ENCODE results near the gene MALT1. TPM values are rescaled to one million over a fixed set of nuclear protein-coding genes. Genes with fewer than 3 reads are reported as not detected.

The MALT1 gene
- total and polyA plus RNA-seq, 7 donors: 5.3 to 22.4 (median 17.1) TPM

DNA sequence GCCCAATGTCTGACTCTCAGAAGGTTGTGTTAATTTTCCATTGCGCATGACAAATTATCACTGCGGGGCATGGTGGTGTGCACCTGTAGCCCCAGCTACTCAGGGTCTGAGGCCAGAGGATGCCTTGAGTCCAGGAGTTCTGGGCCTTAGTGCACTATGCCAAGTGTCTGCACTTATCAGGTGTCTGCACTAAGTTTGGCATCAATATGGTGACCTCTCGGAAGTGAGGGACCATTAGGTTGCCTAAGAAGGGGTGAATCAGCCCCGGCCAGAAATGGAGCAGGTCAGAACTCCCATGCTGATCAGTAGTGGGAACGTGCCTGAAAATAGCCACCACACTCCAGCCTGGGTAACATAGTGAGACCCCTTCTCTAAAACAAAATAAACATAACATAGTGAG is 131.7 kb downstream of the MALT1 start:
- Histone ChIP-seq H3K4me1 (no peaks in the 10 kb centered on the region), H3K36me3 (no peaks in the 10 kb centered on the region), H3K27me3 (no peaks in the 10 kb centered on the region), H3K27ac (no peak overlapping the region), H3K9me3 (no peaks in the 10 kb centered on the region), H3K4me3 (no peak overlapping the region)
- 77 to 90% methylated on average over 5 of the region's 5 CpGs for WGBS, 2 donors
- no peak for DNase-seq
- intact Hi-C loops (cut with DNase I): no loop called here
- TF ChIP-seq POLR2A (IDR thresholded peaks at IDR 0.05) (no peak), EP300 (IDR thresholded peaks at IDR 0.05) (no peak), POLR2AphosphoS5 (IDR thresholded peaks at IDR 0.05) (no peak)
- TF ChIP-seq, protein P1, sequence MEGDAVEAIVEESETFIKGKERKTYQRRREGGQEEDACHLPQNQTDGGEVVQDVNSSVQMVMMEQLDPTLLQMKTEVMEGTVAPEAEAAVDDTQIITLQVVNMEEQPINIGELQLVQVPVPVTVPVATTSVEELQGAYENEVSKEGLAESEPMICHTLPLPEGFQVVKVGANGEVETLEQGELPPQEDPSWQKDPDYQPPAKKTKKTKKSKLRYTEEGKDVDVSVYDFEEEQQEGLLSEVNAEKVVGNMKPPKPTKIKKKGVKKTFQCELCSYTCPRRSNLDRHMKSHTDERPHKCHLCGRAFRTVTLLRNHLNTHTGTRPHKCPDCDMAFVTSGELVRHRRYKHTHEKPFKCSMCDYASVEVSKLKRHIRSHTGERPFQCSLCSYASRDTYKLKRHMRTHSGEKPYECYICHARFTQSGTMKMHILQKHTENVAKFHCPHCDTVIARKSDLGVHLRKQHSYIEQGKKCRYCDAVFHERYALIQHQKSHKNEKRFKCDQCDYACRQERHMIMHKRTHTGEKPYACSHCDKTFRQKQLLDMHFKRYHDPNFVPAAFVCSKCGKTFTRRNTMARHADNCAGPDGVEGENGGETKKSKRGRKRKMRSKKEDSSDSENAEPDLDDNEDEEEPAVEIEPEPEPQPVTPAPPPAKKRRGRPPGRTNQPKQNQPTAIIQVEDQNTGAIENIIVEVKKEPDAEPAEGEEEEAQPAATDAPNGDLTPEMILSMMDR (IDR thresholded peaks at IDR 0.05): no peak

DNA sequence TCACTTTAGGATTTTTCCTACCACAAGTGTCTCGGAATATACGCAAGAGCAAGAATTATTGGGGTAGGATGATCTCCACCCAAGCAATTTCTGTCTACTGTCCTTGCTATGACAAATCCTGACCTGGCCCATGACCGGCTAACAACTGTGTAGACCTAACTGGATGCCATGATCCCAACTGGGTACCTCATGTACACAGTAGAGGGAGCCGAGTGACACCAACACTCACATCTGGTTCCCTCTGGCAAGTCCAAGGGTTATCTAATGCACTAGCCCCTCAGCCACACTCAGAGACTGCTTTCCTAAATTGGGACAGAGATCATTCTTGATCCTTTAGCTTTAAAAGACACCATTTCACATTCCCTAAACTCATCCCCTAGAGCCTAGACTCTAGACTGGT is 132.7 kb downstream of the MALT1 start:
- intact Hi-C loops (cut with DNase I): no loop called here
- Histone ChIP-seq H3K4me3 (no peak overlapping the region), H3K27me3 (no peaks in the 10 kb centered on the region), H3K9me3 (no peaks in the 10 kb centered on the region), H3K4me1 (no peaks in the 10 kb centered on the region), H3K27ac (no peak overlapping the region), H3K36me3 (no peaks in the 10 kb centered on the region)
- no peak for DNase-seq
- WGBS, 2 donors: 94 to 97% methylated on average over 4 of the region's 4 CpGs
- TF ChIP-seq, protein P1 (IDR thresholded peaks at IDR 0.05): no peak
- TF ChIP-seq POLR2AphosphoS5 (IDR thresholded peaks at IDR 0.05) (no peak), POLR2A (IDR thresholded peaks at IDR 0.05) (no peak), EP300 (IDR thresholded peaks at IDR 0.05) (no peak)

Other genes starting within 250 kb of the MALT1 start
- gene ALPK2, start 42.4 kb upstream of the MALT1 start, total RNA-seq: 1 to 10 TPM in 1 of 4 donors, under 1 TPM in 2, not detected in 1; 0.36 to 2.0 (median 0.55) TPM
- gene ALPK2, start 42.4 kb upstream of the MALT1 start, polyA plus RNA-seq: 1 to 10 TPM in 1 of 3 donors, not detected in 2; 1.5 TPM
- 100 to 1,000 TPM in 1 of 4 donors, 10 to 100 TPM in 3; 71.0 to 104 (median 78.8) TPM for gene ZNF532, start 193.4 kb downstream of the MALT1 start, total RNA-seq
- gene ZNF532, start 193.4 kb downstream of the MALT1 start, polyA plus RNA-seq: 10 to 100 TPM in 1 of 3 donors, 1 to 10 TPM in 2; 1.4 to 10.1 (median 3.6) TPM

Measured in sigmoid colon (tissue), 7 donors.